ENCODE measurements around the gene SLC28A3.

DNA sequence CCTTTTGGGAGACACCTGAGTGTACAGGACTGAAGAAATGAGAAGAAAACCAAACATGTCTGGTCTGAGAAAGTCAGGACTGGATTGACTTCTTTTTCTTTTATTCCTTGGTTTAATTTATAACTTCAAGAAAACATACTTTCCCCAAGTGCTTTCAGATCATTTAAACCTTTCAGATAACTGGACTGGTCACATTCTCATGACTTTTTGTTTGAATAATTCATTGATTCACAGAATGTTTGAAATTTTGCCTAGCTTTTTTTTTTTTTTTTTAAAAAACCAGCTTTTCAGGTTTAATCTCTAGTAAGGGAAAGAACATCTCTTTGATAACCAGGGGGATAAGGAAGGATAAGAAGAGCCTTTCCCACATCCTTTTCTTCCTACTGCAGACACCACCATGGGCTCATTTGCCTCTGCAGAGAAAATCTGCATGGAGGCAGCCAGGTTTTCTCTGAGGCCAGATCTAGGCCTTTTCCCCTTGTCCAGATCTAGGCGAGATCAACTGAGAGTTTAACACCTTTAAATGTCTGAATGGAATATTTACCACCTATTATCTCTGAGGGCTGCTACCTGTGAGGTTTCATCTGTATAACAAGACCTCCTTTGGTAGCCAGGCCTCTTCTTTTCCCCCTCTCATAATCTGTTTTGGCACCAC is 45.0 kb upstream of the SLC28A3 start:
- TF ChIP-seq POLR2AphosphoS5 (IDR thresholded peaks at IDR 0.05; ENCODE audit: low read depth, low read length) (no peak), TAF1 (IDR thresholded peaks at IDR 0.05; ENCODE audit: borderline replicate concordance, insufficient read depth, low read length) (no peak)

Measured in PFSK-1 (cell line).